GM19099 (cell line): Measurements from ENCODE around the gene SLC22A31.

Source experiments
- POLR2A ChIP-seq: IDR thresholded peaks from 3 replicates; pipeline ENCODE4 v1.6.1; 2011; ENCODE audit warnings: low read depth; ENCODE audit not compliant: insufficient read length; ENCODE audit errors: extremely low read depth

Gene SLC22A31

DNA sequence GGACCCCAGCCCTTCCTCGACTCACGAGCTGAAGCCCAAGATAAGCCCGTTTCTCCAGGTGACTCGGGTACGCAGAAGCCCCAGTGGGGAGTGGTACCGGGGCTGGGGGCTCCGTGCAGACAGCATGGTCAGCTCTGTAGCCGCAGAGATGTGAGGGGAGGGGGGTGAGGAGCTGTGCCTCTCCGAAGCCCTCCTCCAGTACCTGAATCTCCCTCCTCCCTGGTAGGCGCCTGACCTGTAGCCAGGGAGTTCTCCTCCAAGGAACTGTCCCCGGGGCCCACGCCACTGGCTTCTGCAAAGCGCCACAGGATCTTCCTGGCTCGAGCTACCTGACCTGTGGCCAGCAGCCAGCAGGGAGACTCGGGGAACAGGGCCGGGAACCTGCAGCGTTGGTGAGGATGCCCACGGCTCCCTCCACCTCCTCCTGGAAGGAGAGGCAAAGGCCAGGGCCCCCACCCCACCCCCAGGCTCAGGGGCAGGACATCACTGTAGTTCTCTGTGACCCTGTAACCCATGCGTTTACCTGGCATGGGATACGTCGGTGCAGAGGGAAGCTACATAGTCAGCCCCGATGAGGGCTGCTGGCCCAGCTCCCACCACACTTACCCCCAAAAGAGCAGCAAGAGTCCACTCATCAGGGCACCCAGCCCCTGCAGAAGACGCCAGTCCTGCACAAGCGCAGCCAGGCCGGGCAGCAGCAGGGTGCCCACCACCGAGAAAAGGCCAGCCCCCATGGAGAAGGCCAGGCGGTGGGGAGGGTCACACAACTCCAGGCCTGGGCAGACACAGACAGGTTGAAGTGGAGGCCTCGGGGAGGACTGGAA is 1.7 kb downstream of the SLC22A31 start:
- no peak for TF ChIP-seq POLR2A

DNA sequence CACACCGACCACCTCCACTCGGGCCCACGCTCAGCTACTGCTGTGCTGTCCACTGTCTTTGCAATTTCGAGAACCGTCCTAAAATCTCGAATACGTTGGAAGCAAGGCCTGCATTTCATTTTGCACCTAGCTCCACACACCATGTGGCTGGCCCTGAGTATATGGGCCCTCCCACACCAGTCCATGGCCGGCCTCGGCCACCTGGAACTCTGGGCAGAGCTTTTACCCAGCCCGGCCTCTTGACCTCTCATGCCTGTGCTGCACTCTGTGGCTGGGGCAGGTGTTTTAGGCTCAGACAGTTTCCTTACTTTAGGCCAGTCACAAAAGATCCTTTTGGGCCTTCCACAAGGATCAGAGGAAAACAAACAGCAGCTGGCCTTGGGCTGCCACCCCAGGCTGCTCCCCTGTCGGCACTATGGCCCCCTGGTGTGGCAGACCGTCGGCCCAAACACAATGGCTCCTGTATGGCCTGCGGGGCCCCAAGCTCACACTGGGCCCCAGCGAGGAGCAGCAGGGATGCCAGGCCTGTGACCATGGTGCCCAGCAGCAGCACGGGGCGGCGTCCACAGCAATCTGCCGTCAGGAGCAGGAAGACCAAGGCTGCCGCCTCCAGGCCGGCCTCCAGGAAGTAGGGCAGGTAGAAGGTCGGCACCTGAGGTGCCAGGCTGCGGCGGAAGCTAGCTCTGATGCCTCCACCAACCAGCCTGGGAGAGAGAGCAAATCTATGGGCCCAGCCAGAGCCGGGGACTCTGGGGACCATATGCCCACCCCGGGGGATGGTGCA is 2.5 kb downstream of the SLC22A31 start:
- no peak for TF ChIP-seq POLR2A

DNA sequence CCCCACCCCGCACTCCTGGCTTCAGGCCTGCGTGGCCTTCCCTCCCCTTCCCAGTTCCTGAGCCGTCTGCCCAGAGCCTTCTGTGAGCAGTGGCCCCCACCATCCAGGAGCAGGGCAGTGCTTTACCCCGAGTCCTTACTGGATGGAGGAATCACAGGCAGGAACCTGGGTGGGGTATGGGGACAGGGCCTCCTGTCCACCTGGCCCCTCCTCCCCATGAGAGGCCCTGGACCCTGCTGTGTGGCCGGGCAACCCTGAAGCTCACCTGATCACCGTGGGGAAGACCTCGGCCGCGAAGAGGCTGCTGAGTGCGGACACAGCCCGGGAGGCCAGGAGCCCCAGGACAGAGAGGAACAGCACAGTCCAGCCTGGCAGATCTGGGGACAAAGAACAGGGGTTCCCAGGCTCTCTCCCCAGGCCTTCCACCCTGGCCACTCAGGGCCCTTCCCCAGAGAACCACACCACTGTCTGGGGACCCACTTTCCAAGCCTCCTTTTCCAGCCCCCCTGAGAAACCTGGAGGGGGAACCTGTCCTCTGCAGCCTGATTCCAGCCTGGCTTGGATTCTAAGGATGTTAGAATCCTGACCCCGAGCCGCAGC is 3.2 kb downstream of the SLC22A31 start:
- no peak for TF ChIP-seq POLR2A

GRCh38 chr16:89195521-89196171 is 4.7 kb downstream of the SLC22A31 start:
- no peak for TF ChIP-seq POLR2A

DNA sequence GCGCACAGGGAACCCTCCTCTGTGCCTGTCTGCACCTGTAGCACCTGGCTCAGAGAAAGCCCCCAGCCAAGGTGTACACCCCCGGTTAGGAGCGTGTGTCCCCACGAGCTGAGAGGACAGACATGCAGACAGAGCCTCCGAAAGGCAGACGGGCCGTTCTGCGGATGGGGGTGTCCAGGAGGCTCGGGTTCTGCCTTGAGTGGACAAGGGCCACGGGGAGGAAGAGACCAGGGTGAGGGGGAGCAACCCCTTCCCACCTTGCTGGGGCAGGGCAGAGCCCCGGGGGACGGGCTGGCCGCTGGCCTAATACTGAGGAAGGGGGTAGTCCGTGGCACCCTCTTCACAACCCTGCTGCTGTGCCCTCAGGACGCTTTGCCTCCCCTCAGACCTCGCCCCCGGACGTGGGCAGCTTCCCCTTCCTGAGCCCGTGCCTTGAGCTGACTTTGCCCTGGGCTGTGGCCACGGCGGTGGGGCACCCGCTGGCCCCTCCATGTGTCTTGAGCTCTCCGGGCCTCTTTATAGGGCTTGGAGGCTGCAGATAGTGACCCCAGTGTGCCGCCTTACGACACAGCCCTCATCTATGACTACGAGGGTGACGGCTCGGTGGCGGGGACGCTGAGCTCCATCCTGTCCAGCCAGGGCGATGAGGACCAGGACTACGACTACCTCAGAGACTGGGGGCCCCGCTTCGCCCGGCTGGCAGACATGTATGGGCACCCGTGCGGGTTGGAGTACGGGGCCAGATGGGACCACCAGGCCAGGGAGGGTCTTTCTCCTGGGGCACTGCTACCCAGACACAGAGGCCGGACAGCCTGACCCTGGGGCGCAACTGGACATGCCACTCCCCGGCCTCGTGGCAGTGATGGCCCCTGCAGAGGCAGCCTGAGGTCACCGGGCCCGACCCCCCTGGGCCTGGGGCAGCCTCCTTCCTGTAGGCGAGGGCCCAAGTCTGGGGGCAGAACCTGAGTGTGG is 5.7 kb downstream of the SLC22A31 start:
- no peak for TF ChIP-seq POLR2A

- TF ChIP-seq POLR2A = no peak
These were observed 6.6 kb downstream of the SLC22A31 start for GRCh38 chr16:89193576-89194293.

- TF ChIP-seq POLR2A = no peak
These were observed 7.3 kb downstream of the SLC22A31 start for GRCh38 chr16:89192956-89193575.

DNA sequence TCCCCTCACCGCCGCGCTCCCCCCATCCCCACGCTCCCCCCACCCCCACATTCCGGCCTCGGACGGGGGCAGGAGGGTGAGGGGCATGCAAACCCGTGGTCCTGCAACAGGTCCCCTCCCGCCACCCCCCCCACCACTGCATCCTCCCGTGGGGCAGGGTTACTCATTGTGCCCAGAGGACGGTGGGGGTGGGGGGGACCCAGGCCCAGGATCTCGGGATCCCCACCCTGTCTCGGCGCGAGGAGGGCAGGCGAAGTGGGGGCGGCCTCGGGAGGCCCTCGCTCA is 8.5 kb downstream of the SLC22A31 start:
- TF ChIP-seq POLR2A = no peak

DNA sequence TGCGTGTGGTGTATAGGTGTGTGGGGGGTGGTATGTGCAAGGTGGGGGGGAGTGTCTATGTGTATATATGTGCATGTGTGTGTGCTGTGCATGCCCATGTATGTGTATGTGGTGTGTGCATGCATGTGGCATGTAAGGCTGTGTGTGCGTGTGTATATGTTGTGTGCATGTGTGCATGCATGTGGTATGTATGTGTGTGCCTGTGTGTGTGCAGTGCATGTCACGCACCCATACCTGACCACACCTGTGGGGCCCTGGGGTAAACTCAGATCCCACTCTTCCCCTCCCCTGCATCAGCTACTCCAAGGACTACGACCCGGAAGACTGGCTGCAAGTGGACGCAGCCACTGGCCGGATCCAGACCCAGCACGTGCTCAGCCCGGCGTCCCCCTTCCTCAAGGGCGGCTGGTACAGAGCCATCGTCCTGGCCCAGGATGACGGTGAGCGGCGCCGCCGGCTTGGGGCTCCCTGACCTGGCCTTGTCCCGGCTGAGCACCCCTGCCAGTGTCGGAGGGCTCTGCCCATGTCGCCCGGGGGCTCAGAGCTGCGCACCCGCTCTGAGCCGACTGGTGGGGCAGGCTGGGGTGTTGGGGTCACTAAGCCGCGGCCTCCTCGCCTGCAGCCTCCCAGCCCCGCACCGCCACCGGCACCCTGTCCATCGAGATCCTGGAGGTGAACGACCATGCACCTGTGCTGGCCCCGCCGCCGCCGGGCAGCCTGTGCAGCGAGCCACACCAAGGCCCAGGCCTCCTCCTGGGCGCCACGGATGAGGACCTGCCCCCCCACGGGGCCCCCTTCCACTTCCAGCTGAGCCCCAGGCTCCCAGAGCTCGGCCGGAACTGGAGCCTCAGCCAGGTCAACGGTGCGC is 9.1 kb downstream of the SLC22A31 start:
- no peak for TF ChIP-seq POLR2A

DNA sequence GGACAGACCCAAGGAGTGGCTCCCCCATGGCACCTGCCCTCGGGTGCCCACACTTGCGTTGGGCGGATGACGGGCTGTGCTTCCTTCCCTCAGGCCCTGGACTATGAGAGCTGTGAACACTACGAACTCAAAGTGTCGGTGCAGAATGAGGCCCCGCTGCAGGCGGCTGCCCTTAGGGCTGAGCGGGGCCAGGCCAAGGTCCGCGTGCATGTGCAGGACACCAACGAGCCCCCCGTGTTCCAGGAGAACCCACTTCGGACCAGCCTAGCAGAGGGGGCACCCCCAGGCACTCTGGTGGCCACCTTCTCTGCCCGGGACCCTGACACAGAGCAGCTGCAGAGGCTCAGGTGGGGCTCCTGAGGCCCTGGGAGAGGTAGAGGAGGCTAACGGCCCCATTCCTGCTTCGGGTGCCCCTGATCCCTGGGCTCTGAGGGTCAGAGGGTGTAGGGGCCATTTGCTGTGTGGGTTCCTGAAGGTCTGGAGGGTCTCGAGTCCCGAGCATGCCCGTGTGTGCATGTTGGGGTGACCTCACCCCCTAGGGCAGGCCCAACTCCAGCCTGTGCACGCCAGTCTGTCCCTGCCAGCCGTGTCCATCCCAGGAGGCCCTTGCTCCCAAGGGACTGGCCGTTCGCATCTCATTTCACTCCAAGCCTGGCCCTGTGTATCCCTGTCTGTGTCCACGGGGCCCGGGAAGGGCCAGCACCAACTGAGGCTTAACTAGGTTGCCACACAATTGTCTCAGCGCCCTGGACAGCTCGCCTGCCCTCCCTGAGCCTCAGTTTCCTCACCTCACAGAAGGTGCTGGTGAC is 10.0 kb downstream of the SLC22A31 start:
- TF ChIP-seq POLR2A = no peak

- TF ChIP-seq POLR2A = no peak
These were observed 10.8 kb downstream of the SLC22A31 start for GRCh38 chr16:89189358-89190025.
